H9 (cell line): Measurements from ENCODE around the gene POU2F2. TPM values are rescaled to one million over a fixed set of nuclear protein-coding genes. Genes with fewer than 3 reads are reported as not detected.

Source experiments
- DNase-seq: peaks from one replicate; pipeline ENCODE4 v3.0.0-alpha.2; 2017
- H2AFZ ChIP-seq: one replicate; pipeline ENCODE4 v1.6.1; 2013; ENCODE audit warnings: mild to moderate bottlenecking, low read length, control low read depth, moderate library complexity
- H2AK5ac ChIP-seq: 2 replicates; pipeline ENCODE4 v1.6.1; 2013; ENCODE audit warnings: low read length, control low read depth, mixed read lengths; ENCODE audit not compliant: insufficient read length
- H2BK120ac ChIP-seq: one replicate; pipeline ENCODE4 v1.6.1; 2013; ENCODE audit warnings: low read depth, mild to moderate bottlenecking, low read length, control low read depth, inconsistent platforms; ENCODE audit not compliant: poor library complexity, severe bottlenecking
- H2BK12ac ChIP-seq: 2 replicates; pipeline ENCODE4 v1.6.1; 2013; ENCODE audit warnings: low read length, control low read depth, mixed read lengths, low read depth; ENCODE audit not compliant: insufficient read length
- H2BK15ac ChIP-seq: 2 replicates; pipeline ENCODE4 v1.6.1; 2013; ENCODE audit warnings: low read depth, low read length, control low read depth
- H2BK20ac ChIP-seq: one replicate; pipeline ENCODE4 v1.6.1; 2013; ENCODE audit warnings: low read depth, mild to moderate bottlenecking, low read length, control low read depth, inconsistent platforms; ENCODE audit not compliant: poor library complexity, severe bottlenecking
- H2BK5ac ChIP-seq: 2 replicates; pipeline ENCODE4 v1.6.1; 2013; ENCODE audit warnings: low read length, control low read depth, mixed read lengths; ENCODE audit not compliant: insufficient read length
- H3K14ac ChIP-seq: 2 replicates; pipeline ENCODE4 v1.6.1; 2013; ENCODE audit warnings: low read length, control low read depth; ENCODE audit not compliant: insufficient read depth
- H3K18ac ChIP-seq: 2 replicates; pipeline ENCODE4 v1.6.1; 2013; ENCODE audit warnings: low read depth, mild to moderate bottlenecking, mixed read lengths, low read length, control low read depth; ENCODE audit not compliant: insufficient read length
- H3K23ac ChIP-seq: 2 replicates; pipeline ENCODE4 v1.6.1; 2013; ENCODE audit warnings: low read length, control low read depth, mixed read lengths, low read depth; ENCODE audit not compliant: insufficient read length
- H3K23me2 ChIP-seq: 2 replicates; pipeline ENCODE4 v1.6.1; 2013; ENCODE audit warnings: low read depth, mild to moderate bottlenecking, mixed read lengths, low read length, control low read depth; ENCODE audit not compliant: insufficient read length, poor library complexity, severe bottlenecking
- H3K27ac ChIP-seq: 2 replicates; pipeline ENCODE4 v1.5.1; 2013; ENCODE audit warnings: low read length, control low read depth, mixed read lengths, low read depth; ENCODE audit not compliant: insufficient read length
- H3K27me3 ChIP-seq: 2 replicates; pipeline ENCODE4 v1.6.1; 2013; ENCODE audit warnings: low read length, control low read depth, inconsistent platforms; ENCODE audit not compliant: insufficient read depth
- H3K4ac ChIP-seq: 2 replicates; pipeline ENCODE4 v1.6.1; 2013; ENCODE audit warnings: low read depth, mild to moderate bottlenecking, control low read depth, inconsistent platforms, low read length, moderate library complexity
- H3K4me1 ChIP-seq: 2 replicates; pipeline ENCODE4 v1.6.1; 2013; ENCODE audit warnings: low read length, control low read depth, inconsistent platforms; ENCODE audit not compliant: insufficient read depth
- H3K4me2 ChIP-seq: 2 replicates; pipeline ENCODE4 v1.6.1; 2013; ENCODE audit warnings: low read length, control low read depth, mixed read lengths; ENCODE audit not compliant: insufficient read length, insufficient read depth
- H3K56ac ChIP-seq: 2 replicates; pipeline ENCODE4 v1.6.1; 2013; ENCODE audit warnings: low read depth, mild to moderate bottlenecking, mixed read lengths, low read length, control low read depth; ENCODE audit not compliant: insufficient read length
- H3K79me1 ChIP-seq: 2 replicates; pipeline ENCODE4 v1.6.1; 2013; ENCODE audit warnings: low read depth, mild to moderate bottlenecking, moderate library complexity, low read length, control low read depth, inconsistent platforms; ENCODE audit not compliant: insufficient read depth, poor library complexity, severe bottlenecking
- H3K79me2 ChIP-seq: 2 replicates; pipeline ENCODE4 v1.6.1; 2013; ENCODE audit warnings: low read length, control low read depth, inconsistent platforms; ENCODE audit not compliant: insufficient read depth
- H3K9ac ChIP-seq: 2 replicates; pipeline ENCODE4 v1.6.1; 2013; ENCODE audit warnings: low read length, control low read depth, mixed read lengths; ENCODE audit not compliant: insufficient read length; ENCODE audit errors: extremely low read depth
- H3K9me3 ChIP-seq: one replicate; pipeline ENCODE4 v1.6.1; 2013; ENCODE audit warnings: low read depth, low read length, inconsistent platforms; ENCODE audit not compliant: control insufficient read depth
- H3T11ph ChIP-seq: one replicate; pipeline ENCODE4 v1.6.1; 2013; ENCODE audit warnings: mild to moderate bottlenecking, low read length, control low read depth, inconsistent platforms
- H4K20me1 ChIP-seq: one replicate; pipeline ENCODE4 v1.6.1; 2013; ENCODE audit not compliant: control insufficient read depth, insufficient read length, insufficient read depth
- H4K5ac ChIP-seq: 2 replicates; pipeline ENCODE4 v1.6.1; 2013; ENCODE audit warnings: low read depth, mild to moderate bottlenecking, mixed read lengths, low read length, control low read depth; ENCODE audit not compliant: insufficient read length
- H4K8ac ChIP-seq: replicated peaks from 2 replicates; pipeline ENCODE4 v1.6.1; 2013; ENCODE audit warnings: low read length, control low read depth, mixed read lengths, low read depth; ENCODE audit not compliant: insufficient read length
- H4K91ac ChIP-seq: 2 replicates; pipeline ENCODE4 v1.6.1; 2013; ENCODE audit warnings: low read depth, mild to moderate bottlenecking, moderate library complexity, mixed read lengths, low read length, control low read depth; ENCODE audit not compliant: insufficient read length
- H3K27ac Mint-ChIP-seq, 3 experiments: 2 replicates in 2 of 3; 3 replicates in 1 of 3; pipeline ENCODE4 v1.8.0; 2020 to 2021; ENCODE audit warnings: mixed read lengths in 3 of 3, mild to moderate bottlenecking in 1 of 3, moderate library complexity in 1 of 3
- H3K27me3 Mint-ChIP-seq: 2 replicates; pipeline ENCODE4 v1.8.0; 2021; ENCODE audit warnings: low read depth, mild to moderate bottlenecking, moderate library complexity, mixed read lengths
- H3K36me3 Mint-ChIP-seq, 3 experiments: 2 replicates in 2 of 3; 3 replicates in 1 of 3; pipeline ENCODE4 v1.8.0; 2020 to 2021; ENCODE audit warnings: low read depth in 3 of 3, mixed read lengths in 3 of 3; ENCODE audit not compliant: insufficient read depth in 1 of 3
- H3K4me1 Mint-ChIP-seq, 2 experiments: 2 replicates each; pipeline ENCODE4 v1.8.0; 2020; ENCODE audit warnings: mixed read lengths in 2 of 2
- H3K4me3 Mint-ChIP-seq, 2 experiments: 2 replicates in 1 of 2; 3 replicates in 1 of 2; pipeline ENCODE4 v1.8.0; 2020 to 2021; ENCODE audit warnings: mild to moderate bottlenecking in 2 of 2, mixed read lengths in 2 of 2, moderate library complexity in 1 of 2
- H3K9me3 Mint-ChIP-seq, 2 experiments: 2 replicates in 1 of 2; 3 replicates in 1 of 2; pipeline ENCODE4 v1.8.0; 2020; ENCODE audit warnings: mild to moderate bottlenecking in 2 of 2, mixed read lengths in 2 of 2, moderate library complexity in 1 of 2
- CTCF ChIP-seq: fragments of 200-600 bp; sonication (generic); conservative IDR thresholded peaks from 3 replicates; pipeline ENCODE4 v1.8.0; 2021; ENCODE audit warnings: antibody characterized with exemption, mild to moderate bottlenecking
- WGBS: extraction: QIAGEN DNeasy Blood & Tissue Kit; methylation state at CpG from one replicate; pipeline ENCODE4 v1.1.7; 2013; ENCODE audit warnings: missing lambda C conversion rate, low lambda C conversion rate, mixed read lengths; ENCODE audit not compliant: insufficient read length; ENCODE audit errors: extremely low coverage; 5-methylcytosine and 5-hydroxymethylcytosine counted together
- total RNA-seq: library from RNA; stranded (reverse); gene quantifications from 2 replicates; pipeline ENCODE4 v1.2.1, GENCODE V29; 2021

POU2F2 gene
- total RNA-seq, 1 experiment from 2014 or later = 2.9 TPM

DNA sequence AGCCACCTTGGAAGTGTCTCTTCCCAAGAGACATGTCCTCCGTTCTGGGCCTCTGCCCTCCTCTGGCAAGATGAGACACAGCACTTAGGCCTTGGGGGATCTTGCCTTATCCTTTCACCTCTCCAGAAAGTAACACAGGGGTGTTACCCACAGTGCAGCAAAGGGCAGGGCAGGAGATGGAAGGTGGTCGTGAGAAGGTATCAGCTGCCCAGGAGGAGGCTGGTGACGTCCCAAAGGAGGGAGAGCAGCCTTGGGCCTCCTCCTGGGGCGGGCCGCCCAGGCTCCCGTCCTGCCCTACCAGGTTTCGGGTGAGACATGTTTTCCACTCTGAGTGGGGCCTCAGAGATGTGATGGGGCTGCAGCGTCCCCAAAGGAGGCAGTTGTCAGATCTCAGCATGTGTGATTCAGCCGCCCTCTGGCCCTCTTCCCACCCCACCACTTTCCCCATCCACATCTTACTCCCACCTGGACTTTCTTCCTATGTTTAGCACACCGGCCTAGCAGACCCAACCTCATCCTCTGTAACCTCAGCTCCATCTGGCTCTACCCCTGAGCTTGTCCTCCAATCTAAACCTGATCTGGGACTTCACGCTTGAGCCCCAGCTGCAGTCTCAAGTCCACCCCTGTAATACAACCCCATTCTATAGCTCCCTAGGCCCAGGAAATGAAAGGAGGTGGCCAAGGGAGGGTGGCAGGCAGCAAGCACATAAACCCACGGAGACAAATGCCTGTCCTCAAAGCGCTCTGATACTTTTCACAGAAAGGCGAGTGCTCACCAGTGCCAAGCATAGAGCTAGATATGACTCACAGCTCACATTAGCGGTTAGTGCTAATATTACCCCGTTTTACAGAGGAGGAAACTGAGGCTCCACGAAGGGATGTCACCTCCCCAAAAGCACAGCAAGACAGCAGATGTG, 9.3 kb downstream of the POU2F2 start:
- Histone ChIP-seq H3K79me1 (no peaks in the 10 kb centered on the region), H2BK120ac (no peak overlapping the region), H3K79me2 (no peaks in the 10 kb centered on the region), H4K20me1 (no peaks in the 10 kb centered on the region), H2BK12ac (no peak overlapping the region), H2BK20ac (no peak overlapping the region), H2AFZ (no peak overlapping the region), H4K5ac (no peak overlapping the region), H2BK5ac (no peak overlapping the region), H3K23me2 (no peaks in the 10 kb centered on the region), H3K27me3 (no peaks in the 10 kb centered on the region), H2BK15ac (no peak overlapping the region), H3K27ac (no peak overlapping the region), H3T11ph (no peak overlapping the region), H3K4me1 (0 out of 2 replicates have a peak, but pooled peaks cover 2% of the 10 kb centered on the region), H2AK5ac (no peak overlapping the region), H3K4me2 (no peak overlapping the region), H4K8ac (no peak overlapping the region), H3K9me3 (no peaks in the 10 kb centered on the region), H3K18ac (no peak overlapping the region), H3K9ac (no peak overlapping the region), H3K23ac (no peak overlapping the region), H3K4ac (no peak overlapping the region), H4K91ac (no peak overlapping the region), H3K14ac (no peak overlapping the region), H3K56ac (no peak overlapping the region)
- Mint-ChIP-seq H3K36me3 (no peaks in the 10 kb centered on the region), H3K27ac (no peak overlapping the region), H3K9me3 (no peaks in the 10 kb centered on the region; a peak in 1 of 5 replicates), H3K27me3 (peaks cover 23% of the 10 kb centered on the region), H3K4me1 (peaks cover 14 to 23% of the 10 kb centered on the region in 2 experiments), H3K4me3 (no peak overlapping the region)
- no CpG with 5 or more reads among the region's 17 CpGs for WGBS
- TF ChIP-seq CTCF = no peak
- no peak for DNase-seq
